ENCODE measurements around the gene IZUMO1.
"Not testable (repeated sequence)": the region's sequence is repeated elsewhere in the genome, so short reads cannot be mapped to it uniquely, and the experiment has no call there.

DNA sequence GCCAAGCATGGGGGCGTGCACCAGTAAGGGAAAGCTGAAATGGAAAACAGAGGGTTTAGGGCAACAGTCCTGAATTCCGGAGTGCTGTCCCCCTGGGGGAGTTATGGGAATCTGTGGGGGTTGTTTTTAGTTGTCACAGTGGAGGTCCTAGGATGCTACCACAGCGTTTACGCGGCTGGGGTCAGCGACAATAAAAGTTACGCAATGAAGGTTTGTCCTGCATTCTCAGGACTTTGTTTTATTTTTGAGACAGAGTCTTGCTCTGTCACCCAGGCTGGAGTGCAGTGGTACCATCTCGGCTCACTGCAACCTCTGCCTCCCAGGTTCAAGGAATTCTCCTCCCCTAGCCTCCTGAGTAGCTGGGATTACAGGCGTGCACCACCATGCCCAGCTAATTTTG, 53.1 kb downstream of the IZUMO1 start:
- TF ChIP-seq, protein P1, sequence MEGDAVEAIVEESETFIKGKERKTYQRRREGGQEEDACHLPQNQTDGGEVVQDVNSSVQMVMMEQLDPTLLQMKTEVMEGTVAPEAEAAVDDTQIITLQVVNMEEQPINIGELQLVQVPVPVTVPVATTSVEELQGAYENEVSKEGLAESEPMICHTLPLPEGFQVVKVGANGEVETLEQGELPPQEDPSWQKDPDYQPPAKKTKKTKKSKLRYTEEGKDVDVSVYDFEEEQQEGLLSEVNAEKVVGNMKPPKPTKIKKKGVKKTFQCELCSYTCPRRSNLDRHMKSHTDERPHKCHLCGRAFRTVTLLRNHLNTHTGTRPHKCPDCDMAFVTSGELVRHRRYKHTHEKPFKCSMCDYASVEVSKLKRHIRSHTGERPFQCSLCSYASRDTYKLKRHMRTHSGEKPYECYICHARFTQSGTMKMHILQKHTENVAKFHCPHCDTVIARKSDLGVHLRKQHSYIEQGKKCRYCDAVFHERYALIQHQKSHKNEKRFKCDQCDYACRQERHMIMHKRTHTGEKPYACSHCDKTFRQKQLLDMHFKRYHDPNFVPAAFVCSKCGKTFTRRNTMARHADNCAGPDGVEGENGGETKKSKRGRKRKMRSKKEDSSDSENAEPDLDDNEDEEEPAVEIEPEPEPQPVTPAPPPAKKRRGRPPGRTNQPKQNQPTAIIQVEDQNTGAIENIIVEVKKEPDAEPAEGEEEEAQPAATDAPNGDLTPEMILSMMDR (optimal IDR thresholded peaks at IDR 0.05 in 1 of 3, IDR thresholded peaks at IDR 0.05 in 1 of 3, conservative IDR thresholded peaks at IDR 0.05 in 1 of 3; ENCODE audit: extremely low read depth in 1 of 3, insufficient read depth in 2 of 3, low read length in 3 of 3) = not testable (repeated sequence)
- TF ChIP-seq EZH2 (IDR thresholded peaks at IDR 0.05; ENCODE audit: low read length) = not testable (repeated sequence)
